Measurements from ENCODE around the gene ARHGEF26. TPM values are rescaled to one million over a fixed set of nuclear protein-coding genes. Genes with fewer than 3 reads are reported as not detected.
A peak's percentile ranks its signal among the peaks of the same experiment; 100 is the strongest.

ARHGEF26 gene
- total RNA-seq, 6 experiments from 2014 or later: 8.7 to 42.3 (median 24.5) TPM

- H3K27me3 ChIP-seq: no peaks in the 10 kb centered on the region
- H3K27ac ChIP-seq: no peak overlapping the region
- H3K9me3 ChIP-seq: no peaks in the 10 kb centered on the region
- no peak for DNase-seq
- no peak for TF ChIP-seq CTCF (IDR thresholded peaks at IDR 0.05)
- TF ChIP-seq POLR2A (IDR thresholded peaks at IDR 0.05): no peak
- 85% methylated on average over 2 of the region's 2 CpGs for WGBS (ENCODE audit: insufficient coverage, low coverage, low lambda C conversion rate, missing lambda C conversion rate)
- no peak overlapping the region for H3K4me3 ChIP-seq
- intact Hi-C loops (cut with DNase I): no loop called here
- no peaks in the 10 kb centered on the region for H3K36me3 ChIP-seq
- peaks cover 0 to 16% (median 3%) of the 10 kb centered on the region in 4 donors for H3K4me1 ChIP-seq
- ATAC-seq: no peak
These were observed 43.2 kb downstream of the ARHGEF26 start for GRCh38 chr3:154164387-154164786.

GRCh38 chr3:154168998-154169795, 48.0 kb downstream of the ARHGEF26 start:
- no peak for DNase-seq
- Histone ChIP-seq H3K27me3 (no peaks in the 10 kb centered on the region), H3K4me1 (peaks cover 0 to 17% (median 3%) of the 10 kb centered on the region in 4 donors), H3K4me3 (no peak overlapping the region), H3K36me3 (no peaks in the 10 kb centered on the region), H3K27ac (no peak overlapping the region), H3K9me3 (no peaks in the 10 kb centered on the region)
- TF ChIP-seq CTCF (IDR thresholded peaks at IDR 0.05): no peak
- no peak for TF ChIP-seq POLR2A (IDR thresholded peaks at IDR 0.05)
- peak; percentile 23 to 69 (median 44) for ATAC-seq
- intact Hi-C loops (cut with DNase I): no loop called here
- WGBS (ENCODE audit: insufficient coverage, low coverage, low lambda C conversion rate, missing lambda C conversion rate): 31% methylated on average over 8 of the region's 9 CpGs

GRCh38 chr3:154169796-154170110, 48.6 kb downstream of the ARHGEF26 start:
- Histone ChIP-seq H3K4me3 (no peak overlapping the region), H3K9me3 (no peaks in the 10 kb centered on the region), H3K27ac (no peak overlapping the region), H3K4me1 (peaks cover 0 to 17% (median 3%) of the 10 kb centered on the region in 4 donors), H3K36me3 (no peaks in the 10 kb centered on the region), H3K27me3 (no peaks in the 10 kb centered on the region)
- ATAC-seq (no peak), DNase-seq (no peak)
- TF ChIP-seq CTCF (IDR thresholded peaks at IDR 0.05): no peak
- TF ChIP-seq POLR2A (IDR thresholded peaks at IDR 0.05): no peak
- intact Hi-C loops (cut with DNase I): no loop called here
- 73% methylated on average over 1 of the region's 1 CpG for WGBS (ENCODE audit: insufficient coverage, low coverage, low lambda C conversion rate, missing lambda C conversion rate)

- intact Hi-C loops (cut with DNase I): no loop called here
- no peak overlapping the region for H3K27ac ChIP-seq
- no peak for TF ChIP-seq CTCF (IDR thresholded peaks at IDR 0.05)
- TF ChIP-seq POLR2A (IDR thresholded peaks at IDR 0.05): no peak
- H3K9me3 ChIP-seq: no peaks in the 10 kb centered on the region
- no peaks in the 10 kb centered on the region for H3K27me3 ChIP-seq
- H3K4me3 ChIP-seq: no peak overlapping the region
- DNase-seq (no peak), ATAC-seq (no peak)
- H3K36me3 ChIP-seq: no peaks in the 10 kb centered on the region
- 91% methylated on average over 1 of the region's 1 CpG for WGBS (ENCODE audit: insufficient coverage, low coverage, low lambda C conversion rate, missing lambda C conversion rate)
- H3K4me1 ChIP-seq: peaks cover 0 to 17% (median 3%) of the 10 kb centered on the region in 4 donors
These were observed 49.1 kb downstream of the ARHGEF26 start for GRCh38 chr3:154170300-154170699.
